ENCODE data around the gene DNAH1.

DNA sequence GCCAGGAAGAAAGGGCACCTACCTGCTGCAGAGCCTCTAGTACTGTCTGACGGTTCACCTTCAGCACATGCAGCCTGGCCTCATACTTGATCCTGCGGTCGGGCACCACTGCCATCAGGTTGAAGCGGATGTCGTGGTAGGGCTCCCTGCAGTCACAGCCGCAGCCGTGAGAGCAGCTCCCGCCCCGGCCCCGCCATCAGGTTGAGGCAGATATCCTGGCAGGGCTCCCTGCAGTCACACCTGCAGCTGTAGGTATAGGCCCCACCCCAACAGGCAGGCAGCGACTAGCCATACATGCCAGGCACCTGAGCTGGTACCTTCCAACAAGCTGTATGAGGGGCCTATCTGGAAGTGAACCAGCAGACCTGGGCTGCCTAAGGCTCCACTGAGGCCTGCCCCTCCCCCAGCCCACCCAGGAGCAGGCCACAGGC, 90.1 kb downstream of the DNAH1 start:
- TF ChIP-seq, protein P1, sequence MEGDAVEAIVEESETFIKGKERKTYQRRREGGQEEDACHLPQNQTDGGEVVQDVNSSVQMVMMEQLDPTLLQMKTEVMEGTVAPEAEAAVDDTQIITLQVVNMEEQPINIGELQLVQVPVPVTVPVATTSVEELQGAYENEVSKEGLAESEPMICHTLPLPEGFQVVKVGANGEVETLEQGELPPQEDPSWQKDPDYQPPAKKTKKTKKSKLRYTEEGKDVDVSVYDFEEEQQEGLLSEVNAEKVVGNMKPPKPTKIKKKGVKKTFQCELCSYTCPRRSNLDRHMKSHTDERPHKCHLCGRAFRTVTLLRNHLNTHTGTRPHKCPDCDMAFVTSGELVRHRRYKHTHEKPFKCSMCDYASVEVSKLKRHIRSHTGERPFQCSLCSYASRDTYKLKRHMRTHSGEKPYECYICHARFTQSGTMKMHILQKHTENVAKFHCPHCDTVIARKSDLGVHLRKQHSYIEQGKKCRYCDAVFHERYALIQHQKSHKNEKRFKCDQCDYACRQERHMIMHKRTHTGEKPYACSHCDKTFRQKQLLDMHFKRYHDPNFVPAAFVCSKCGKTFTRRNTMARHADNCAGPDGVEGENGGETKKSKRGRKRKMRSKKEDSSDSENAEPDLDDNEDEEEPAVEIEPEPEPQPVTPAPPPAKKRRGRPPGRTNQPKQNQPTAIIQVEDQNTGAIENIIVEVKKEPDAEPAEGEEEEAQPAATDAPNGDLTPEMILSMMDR (IDR thresholded peaks at IDR 0.05): no peak
- no peak for TF ChIP-seq EZH2phosphoT487 (IDR thresholded peaks at IDR 0.05)

Measured in neural progenitor cell (in vitro differentiated cells).